ENCODE results near the gene DIPK1A.
"Not testable (repeated sequence)": the region's sequence is repeated elsewhere in the genome, so short reads cannot be mapped to it uniquely, and the experiment has no call there.

The DIPK1A gene

DNA sequence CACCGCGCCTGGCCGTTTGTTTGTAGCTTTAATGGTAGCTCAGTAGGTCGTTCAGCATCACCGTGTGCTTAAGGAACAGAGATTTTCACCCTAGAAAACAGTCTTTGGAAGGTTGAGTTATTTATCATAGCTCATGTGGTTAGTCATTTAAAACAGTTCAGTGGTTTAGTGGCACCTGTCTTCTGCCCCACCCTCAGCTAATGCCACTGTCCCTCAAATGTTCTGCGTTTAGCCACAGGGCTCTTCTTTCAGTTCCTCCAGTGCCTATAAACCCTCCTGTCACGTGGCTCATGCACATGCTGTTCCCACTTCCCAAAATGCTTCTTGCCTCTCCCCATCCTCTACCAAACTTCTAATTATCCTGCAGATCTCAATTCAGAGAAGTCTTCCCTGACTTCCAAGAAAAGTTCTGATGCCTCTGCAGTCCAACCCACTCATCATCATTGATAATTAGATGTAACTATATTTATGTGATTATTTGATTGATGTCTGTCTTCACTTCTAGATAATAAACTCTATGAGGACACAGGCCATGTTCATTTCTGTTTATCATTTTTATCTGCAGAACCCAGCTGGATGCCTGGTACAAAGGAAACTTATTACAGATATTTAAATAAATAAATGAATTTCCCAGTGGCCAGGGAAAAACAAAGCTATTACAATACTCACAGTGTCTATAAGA lies 14.4 kb upstream of the DIPK1A start:
- DNase-seq, result no peak

DNA sequence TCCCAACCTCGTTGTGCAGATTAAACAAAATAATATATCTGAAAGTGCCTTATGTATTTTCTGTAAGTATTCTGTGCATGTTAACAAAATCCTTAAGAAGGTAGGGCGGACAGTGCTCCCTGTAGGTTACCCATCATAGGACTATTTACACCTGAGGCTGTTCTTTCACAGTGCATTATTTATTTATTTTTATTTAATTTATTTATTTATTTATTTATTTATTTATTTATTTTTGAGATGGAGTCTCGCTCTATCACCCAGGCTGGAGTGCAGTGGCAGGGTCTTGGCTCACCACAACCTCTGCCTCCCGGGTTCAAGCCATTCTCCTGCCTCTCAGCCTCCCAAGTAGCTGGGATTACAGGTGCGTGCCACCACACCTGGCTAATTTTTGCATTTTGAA lies 12.8 kb upstream of the DIPK1A start:
- not testable (repeated sequence) for DNase-seq

DNA sequence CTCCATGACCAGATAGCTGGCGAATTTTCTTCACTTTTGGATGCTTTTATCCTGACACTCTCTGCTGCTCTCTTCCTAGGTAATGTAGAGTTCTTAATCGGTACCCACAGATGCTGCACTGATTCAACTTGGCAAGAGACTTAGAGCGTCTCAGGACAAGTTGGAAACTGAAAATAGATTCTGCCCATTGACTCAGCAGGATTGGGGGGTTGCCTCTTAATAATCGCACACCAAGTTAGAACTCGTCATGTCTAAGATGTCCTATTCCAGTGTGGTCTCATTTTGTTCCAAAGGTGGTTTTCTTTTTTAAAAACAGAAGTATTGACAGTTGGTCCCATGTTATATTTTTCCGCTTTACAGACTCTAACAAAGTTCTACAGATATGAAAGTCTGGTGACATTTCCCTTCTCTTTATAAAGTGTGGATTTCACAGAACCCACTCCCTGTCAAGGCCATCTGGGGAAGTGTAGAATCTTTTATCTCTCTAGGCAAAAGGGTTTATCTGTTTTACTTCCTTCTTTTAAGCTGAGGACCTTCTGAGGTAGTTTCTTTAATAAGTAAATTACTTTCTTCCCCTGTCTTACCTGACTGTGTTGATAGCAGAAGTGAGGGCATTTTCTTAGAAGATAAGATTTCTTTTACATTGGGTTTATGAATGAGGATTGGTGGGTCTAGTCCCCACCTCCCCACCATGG lies 12.1 kb upstream of the DIPK1A start:
- no peak for DNase-seq

DNA sequence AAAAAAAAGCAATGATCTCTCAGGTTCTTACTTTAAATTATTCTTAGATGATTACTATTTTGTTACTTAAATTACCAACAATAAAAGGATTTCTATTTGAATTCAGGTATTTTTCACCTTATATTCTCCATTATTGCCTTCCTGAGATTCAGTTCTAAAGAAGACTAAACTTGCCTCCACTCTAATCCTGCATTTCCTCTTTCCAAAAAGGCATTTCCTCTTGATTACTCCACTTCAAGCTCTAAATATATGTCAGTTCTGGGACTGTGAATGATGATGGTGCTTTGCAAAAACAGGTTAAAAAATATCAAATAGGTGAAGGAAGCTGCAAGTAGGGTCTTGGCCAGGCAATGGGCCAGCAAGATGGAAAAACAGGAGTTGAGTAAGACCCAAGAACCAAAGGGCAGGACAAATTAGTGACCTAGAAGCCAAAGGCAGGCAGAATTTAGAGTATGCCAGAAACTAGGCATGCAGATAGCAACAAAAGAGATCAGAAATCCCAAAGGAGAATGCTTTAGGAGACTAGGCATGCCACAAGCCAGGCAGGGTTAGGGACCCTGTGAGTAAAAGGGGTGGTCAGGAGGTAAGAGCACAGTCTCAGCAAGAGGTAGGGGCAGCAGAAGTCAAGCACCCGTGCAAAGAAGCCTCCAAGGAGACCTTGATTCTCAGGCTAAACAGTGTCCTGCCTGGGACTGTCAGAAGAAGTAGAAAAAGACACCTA lies 11.3 kb upstream of the DIPK1A start:
- DNase-seq, result no peak

DNA sequence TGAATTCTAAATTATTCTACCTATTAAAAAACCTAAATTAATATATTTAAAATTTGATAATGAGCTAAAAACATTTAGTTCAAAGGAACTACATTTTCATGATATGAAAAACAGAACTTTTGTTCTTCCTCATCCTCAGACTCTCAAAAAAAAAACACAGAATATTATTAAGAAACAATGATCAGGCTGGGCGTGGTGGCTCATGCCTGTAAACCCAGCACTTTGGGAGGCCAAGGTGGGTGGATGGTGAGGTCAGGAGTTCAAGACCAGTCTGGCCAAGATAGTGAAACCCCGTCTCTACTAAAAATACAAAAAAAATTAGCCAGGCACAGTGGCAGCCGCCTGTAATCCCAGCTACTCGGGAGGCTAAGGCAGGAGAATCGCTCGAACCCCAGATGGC lies 10.7 kb upstream of the DIPK1A start:
- not testable (repeated sequence) for DNase-seq

DNA sequence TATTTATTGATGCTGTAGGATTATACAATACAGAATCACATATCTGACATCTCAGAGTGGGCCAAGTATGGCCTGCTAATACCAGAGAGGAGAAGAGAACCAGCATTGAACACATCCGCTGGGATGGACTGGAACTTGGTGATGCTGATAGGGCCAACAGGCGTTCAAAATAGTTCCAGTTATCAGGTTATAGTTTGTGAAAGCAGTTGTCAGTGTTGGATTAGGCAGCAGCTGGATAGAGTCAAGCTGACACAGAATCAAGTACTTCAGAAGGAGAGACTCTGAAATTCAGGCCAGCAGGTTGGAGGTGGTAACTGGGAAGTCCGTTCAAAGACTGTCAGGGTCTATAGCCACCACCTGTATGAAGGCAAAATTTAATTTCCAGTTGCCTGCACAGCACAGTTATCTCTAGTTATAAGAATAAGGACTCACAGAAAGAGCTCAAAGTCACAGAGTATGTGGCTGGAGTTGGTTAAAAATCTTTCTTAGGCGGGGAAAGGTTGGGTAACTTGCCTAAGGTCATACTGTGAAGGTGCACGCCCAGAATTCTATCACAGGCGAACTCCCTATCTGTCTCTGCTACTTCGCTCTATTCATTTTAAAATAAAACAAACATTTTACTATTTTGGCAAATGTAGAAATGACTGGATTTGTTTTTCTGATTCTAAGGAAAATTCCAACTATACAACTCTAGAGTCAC lies 9.9 kb upstream of the DIPK1A start:
- no peak for DNase-seq

DNA sequence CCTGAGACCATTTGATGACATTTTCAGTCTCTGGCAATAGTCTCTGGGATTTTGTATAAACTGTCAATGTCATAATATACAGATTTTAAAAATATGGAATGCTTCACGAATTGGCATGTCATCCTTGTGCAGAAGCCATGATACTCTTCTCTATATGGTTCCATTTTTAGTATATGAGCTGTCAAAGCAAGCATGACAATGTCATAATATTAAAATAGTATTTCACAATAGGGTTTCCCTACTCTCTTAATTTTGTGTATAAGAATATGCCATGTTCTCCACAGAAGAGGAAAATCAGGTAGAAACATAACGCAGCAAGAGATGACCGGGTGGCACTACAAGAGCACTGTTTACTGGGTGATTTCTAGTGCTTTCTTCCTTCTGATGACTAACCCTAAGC lies 8.3 kb upstream of the DIPK1A start:
- no peak for DNase-seq

DNA sequence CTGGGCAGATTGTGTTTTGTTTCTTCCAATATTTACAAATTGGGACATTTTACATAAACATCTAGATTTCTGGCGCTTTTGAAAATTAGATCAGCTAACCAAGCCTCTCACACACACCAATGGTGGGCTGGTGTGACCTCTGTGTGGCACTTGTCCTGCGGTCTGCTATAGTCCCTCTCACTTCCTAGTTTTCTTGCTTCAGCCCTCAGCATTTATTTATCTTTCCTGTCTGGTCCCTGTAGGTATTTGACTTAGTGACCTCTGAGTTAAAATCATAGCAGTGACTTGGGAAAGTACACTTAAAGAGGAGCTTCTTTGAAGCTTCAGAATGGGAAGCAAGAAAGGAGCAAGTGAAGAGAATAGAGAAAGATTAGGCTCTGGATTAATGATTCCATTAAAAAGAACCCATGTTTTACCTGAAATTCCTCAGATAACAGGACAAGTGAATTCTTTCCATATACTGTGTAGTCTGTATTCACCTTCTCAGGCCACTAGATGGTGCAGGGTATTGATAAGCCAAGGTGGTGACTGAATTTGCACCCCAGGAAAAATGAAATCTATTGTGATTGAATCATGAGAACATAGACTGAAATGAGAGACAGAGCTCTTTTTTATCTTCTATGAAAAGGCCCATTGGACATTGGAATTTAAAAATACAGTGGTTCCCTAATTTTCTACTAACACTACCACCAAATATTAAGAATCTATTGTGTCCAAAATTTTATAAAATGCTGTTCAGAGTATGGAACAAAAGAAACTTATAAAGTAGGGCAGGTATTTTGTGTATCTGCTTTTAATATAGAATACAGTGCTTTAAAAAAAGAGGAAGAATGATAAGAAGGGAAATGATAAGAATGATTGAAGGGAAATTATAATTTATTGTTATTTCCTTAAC lies 7.1 kb upstream of the DIPK1A start:
- DNase-seq, result peak; percentile 43

DNA sequence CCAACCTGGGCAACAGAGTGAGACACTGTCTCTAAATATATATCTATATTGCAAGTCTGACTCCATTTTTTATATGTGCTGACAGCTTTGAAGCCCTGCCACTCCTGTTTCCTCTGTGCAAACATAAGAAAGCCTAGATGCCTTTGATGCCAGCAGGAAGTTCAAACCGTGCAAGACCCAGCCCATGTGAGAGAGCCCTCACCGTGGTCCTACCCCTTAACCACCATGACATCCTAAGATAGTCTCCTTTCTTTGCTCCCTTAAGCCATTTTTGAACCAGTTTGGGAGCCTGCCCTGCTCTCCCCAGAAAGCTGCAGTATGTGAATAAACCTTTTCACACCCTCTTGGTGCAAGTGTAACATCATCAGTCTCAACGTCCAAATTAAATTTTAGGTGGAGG lies 3.7 kb upstream of the DIPK1A start:
- no peak for DNase-seq

DNA sequence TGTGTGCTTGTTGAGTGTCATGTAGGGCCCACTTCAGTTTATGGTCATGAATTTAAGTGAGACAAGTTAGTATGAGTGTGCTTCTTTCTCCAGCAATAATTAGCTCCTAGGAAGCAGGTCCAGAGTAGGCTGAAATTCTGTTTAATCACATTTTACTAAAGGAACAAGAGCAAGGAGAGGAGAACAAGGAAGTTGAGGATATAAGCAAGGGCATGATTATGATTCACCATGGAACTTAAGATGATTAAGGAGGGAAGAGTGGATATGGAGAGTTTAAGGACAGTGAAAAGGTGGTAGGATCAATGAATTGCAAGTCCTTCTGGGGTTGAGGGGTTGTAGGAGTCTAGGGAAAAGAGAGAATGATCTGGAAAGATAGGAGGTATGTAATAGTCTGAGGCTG lies 3.1 kb upstream of the DIPK1A start:
- no peak for DNase-seq

DNA sequence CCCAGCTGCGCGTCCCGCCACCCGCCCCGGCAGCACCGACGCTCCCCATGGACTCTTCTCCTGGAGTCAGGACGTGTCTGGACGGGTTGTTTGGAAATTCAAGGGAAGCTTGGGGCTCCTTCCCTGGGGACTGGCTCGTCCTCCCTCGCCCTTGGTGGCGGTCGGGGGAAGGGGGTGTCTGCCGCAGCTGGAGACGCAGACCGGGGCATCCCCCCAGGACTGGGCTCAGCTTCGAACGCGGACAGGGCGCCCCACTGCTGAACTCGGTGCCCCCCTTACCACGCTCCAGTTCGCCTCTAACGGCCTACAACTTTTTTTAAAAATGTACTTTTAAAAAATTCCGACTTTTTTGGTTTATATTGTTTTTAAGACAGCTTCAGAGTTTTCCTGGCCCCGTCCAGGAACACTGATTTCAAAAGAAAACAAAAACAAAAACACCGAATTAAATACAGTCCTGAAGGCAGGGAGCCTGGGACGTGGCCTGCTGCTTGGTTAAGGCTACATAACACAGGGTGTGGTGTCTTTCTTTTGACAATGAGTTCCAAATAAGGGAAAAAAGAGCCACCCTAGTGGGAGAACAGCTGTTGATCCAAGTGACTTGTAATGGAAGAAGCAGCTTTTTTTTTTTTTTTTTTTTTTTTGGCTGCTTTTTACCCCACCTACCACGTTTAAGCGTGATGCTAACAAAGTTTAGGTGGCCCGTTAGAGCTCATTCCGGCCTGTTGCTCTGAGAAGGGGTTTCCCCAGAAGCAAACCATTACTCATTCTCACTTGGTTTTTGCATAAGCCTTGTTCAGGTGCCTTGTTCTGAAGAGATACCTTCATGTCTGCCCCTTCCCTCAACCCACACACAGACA lies 862 bp upstream of the DIPK1A start:
- DNase-seq, result peak; percentile 34

DNA sequence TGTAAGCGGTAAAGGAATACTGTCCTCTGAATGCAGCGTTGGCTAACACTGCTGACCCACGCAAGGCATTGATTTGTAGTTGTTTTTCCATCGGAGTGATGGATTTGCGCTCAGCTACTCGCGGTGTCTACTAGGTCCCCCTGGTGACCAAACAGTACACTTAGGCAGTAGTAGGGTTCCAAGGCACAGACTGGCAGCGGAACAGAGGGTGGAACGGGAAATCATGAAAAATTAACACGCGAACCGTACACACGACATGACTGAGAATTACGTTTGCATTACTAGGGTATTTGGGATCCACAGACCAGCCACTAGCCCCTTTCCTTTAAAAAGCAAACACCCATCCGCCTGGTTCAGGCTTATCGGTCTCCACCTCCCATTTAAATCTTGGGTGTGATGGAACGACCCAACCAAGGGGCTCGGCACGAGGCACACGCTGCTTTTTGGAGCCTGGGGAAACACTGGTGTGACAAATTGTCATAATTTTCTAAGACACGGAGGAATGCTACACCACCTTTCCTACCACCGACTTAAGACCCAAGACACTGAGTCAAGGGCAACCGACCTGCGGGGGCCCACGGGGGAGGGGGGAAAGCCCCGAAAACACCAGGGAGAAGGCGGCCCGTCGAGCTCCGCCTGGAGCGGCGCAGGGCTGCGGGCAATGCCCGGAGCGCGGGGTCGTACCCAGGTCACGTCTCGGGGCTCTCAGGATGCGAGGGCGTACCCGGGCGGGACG lies 699 bp downstream of the DIPK1A start:
- peak; percentile 91 for DNase-seq

DNA sequence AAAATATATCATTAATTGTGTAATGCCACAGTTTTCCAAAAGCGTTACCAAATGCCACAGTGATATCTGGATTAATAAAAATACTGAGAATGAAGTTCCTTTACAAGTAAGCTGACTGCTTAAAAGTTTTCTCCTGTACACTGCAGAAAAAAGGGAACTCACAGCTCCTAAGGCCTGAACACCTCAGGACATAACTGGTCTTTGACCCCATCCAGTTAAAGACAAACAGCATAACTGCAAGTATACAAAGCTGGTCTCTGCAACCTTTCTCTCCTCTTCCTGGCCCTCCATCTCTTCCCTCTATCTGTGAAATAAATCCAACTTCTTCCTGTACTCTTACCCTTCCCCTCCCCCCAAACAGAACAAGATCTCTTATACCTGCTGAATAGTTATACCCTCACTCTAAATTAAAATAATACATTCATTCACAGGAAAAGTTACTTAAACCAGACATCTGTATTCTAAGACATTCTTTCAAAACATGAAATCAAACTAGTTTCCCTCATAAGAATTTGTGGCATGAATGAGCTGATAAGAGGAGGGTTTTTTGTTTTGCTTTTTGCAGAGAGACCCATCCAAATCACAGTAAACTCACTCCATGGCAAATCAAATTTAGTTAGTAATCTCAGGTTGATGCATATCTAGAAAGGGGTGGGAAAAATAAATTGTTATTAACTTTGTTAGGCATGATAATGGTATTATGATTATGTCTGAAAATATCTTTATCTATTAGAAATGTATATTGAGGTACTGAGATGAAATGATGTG lies 2.9 kb downstream of the DIPK1A start:
- no peak for DNase-seq

DNA sequence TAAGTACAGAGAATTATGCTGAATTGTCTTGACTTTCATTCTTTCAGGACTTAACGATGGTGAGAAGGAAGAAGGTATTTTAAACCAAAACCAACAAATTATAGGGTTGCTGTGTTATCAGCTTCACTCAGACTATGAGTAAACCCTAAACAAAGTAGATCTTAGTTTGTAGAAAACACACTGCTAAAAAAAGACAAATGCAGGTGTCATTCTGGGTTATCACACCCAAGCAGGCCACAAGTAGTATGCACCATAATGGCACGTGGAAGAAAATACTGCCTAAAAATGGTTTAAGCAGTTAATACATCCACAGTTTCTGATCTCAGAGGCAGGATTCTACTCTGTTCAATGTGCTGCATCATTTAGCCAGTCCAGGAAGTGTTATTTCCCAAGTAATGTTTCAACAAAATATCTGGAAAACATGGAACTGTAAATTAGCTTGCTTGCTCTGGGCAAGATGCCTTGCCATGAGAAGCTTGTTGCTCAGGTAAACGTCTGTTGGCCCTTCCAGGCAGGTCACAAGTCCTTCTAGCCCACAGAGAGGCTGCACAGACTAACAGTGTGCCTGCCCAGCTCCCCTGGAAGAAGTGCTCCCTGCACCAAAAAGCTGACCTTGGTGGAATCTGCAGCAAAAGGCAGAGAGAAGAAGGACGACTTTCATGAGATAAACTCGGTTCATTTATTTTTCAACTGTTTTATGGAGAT lies 4.1 kb downstream of the DIPK1A start:
- DNase-seq, result peak; percentile 22

DNA sequence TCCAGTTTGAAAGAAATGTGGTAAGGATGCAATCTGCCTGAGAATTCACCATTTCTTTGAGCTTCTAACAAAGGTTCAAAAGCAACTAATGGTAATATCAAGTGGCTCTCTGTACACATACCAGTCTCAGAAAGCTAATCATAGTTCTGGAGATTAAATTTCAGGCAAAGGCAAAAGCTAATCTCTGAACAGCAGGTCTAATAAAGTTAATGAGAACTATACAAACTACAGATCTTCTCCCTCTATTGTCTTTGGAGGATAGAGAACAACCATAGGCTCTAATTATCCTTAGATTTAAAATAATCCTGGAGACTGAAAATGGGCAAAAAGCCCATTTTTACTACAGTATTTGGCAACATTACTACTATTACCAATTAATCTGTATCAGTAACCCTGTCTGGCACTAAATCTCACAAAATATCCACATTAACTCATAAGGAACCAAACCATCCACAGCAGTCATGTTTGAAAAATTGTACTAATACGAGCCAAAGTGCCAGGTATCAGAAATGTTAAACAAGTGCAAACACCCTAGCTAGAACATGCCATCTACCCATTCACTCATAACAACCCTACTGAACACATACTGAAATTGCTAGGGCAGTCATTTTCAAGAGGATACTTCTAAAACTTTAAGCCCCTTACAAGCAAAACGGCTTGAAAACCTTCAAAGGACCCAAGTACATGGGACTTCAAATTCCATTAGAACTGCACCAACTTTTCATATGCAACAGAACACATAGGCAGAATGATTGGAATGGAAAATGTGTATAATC lies 4.8 kb downstream of the DIPK1A start:
- peak; percentile 67 for DNase-seq

DNA sequence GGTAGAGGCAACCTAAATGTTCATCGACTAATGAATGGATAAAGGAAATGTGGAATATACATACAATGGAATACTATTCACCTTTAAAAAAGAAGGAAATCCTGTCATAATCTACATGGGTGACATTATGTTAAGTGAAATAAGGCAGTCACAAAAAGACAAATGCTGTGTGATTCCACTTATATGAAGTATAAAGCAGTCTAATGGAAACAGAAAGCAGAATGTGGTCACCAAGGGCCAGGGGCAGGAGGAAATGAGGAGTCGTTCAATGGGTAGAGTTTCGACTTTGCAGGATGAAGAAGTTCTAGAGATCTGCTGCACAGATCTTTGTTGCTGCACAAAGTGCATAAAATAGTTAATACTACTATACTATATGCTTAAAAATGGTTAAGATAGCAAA lies 7.8 kb downstream of the DIPK1A start:
- DNase-seq, result no peak

DNA sequence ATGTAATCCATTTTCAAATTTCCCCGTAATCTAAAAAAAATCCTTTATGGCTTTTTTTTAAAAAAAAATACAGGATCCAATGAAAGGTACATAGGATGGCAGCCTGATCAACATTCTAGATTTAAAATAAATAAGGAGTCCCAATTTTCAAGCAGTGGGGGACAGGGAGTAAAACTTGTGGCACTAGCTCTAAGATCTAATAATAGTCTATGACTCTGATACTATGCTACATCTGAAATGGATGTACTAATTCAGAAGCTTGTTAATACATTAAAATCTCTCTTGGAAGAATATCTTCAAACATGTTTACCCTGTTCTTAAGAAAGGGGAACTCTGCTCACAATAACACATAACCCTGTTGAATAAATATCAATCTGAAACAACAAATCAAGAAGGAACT lies 8.5 kb downstream of the DIPK1A start:
- no peak for DNase-seq

DNA sequence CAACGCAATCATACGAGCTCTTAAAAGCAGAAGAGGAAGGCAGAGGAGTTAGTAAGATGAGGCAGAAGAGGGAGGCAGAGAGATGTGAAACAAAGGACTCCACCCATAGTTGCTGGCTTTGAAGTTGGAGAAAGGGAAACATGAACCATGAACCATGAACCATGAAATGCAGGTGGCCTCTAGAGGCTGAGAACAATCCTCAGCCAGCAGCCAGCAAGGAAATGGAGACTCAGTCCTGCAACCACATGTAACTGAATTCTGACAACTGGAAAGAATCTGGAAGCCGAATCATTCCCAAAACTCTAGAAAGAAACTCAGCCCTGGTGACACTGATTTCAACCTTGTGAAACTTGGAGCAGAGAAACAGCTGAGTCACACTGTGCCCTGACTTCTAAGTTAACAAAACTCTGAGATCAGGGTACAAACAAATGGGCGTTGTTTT lies 10.1 kb downstream of the DIPK1A start:
- no peak for DNase-seq

All from NCI-H82 (cell line).